GM12878 (cell line): ENCODE data around the gene CASK. TPM values are rescaled to one million over a fixed set of nuclear protein-coding genes. Genes with fewer than 3 reads are reported as not detected.

Experiments
- ATAC-seq: fragments of 200-7000 bp; cut with Tn5 transposase; 3 replicates; pipeline ENCODE4 v1.9.1; 2020; ENCODE audit warnings: mild to moderate bottlenecking, moderate library complexity
- BruUV-seq: library from RNA; stranded (reverse); fragments of 400-500 nt; replicated peaks from 2 replicates; lab custom pipeline; 2021; lab: Mats Ljungman, UMichigan
- CTCF ChIA-PET: fragments of 300-600 bp; sonication (Branson Sonifier 250); formaldehyde crosslinking; extraction: SDS; loops from one replicate; lab custom pipeline; 2021; ENCODE audit warnings: inconsistent platforms; lab: Yijun Ruan, JAX
- POLR2A ChIA-PET: fragments of 350-600 bp; formaldehyde crosslinking; extraction: SDS; loops from one replicate; lab custom pipeline; 2021; ENCODE audit warnings: inconsistent platforms; lab: Charles Lee
- RAD21 ChIA-PET: fragments of 300-600 bp; sonication (Branson Sonifier 250); formaldehyde crosslinking; loops from one replicate; lab custom pipeline; 2023; ENCODE audit warnings: antibody characterized with exemption; ENCODE audit not compliant: unreplicated experiment; lab: Charles Lee
- SMC1A ChIA-PET: fragments of 300-600 bp; sonication (Branson Sonifier 250); formaldehyde crosslinking; loops from one replicate; lab custom pipeline; 2023; ENCODE audit not compliant: unreplicated experiment, uncharacterized antibody; lab: Charles Lee
- DNase-seq: peaks from one replicate; pipeline ENCODE4 v3.0.0-alpha.2; 2011; ENCODE audit warnings: low read depth, low spot score
- FAIRE-seq: peaks from 3 replicates; lab custom pipeline; 2011; peaks lifted over from hg19 to GRCh38; lab: Jason Lieb, UNC
- H2AFZ ChIP-seq: 2 replicates; pipeline ENCODE4 v1.6.0; 2011; ENCODE audit warnings: low read depth, low read length, control low read depth; ENCODE audit not compliant: control insufficient read depth
- H3K27ac ChIP-seq: 2 replicates; pipeline ENCODE4 v1.5.1; 2011; ENCODE audit warnings: control low read depth; ENCODE audit not compliant: control insufficient read depth, insufficient read depth
- H3K27me3 ChIP-seq, 2 experiments: replicated peaks in 1 of 2; 2 replicates each; pipeline versions ENCODE4 v1.6.0 to v1.6.1; 2011; ENCODE audit warnings: low read length in 1 of 2; ENCODE audit not compliant: control insufficient read depth in 2 of 2, insufficient read depth in 2 of 2
- H3K36me3 ChIP-seq, 2 experiments: 2 replicates each; pipeline ENCODE4 v1.5.1; 2011; ENCODE audit warnings: low read length in 1 of 2; ENCODE audit not compliant: control insufficient read depth in 2 of 2, insufficient read depth in 2 of 2
- H3K4me1 ChIP-seq: 2 replicates; pipeline ENCODE4 v1.6.1; 2011; ENCODE audit warnings: mild to moderate bottlenecking, low read length, moderate library complexity, mixed read lengths; ENCODE audit not compliant: control insufficient read depth, insufficient read depth
- H3K4me2 ChIP-seq: 2 replicates; pipeline ENCODE4 v1.6.0; 2011; ENCODE audit warnings: control low read depth; ENCODE audit not compliant: control insufficient read depth, insufficient read depth
- H3K4me3 ChIP-seq: fragments of 200-600 bp; sonication (generic); 2 replicates; pipeline ENCODE4 v1.5.1; 2016
- H3K79me2 ChIP-seq: 2 replicates; pipeline ENCODE4 v1.6.0; 2011; ENCODE audit warnings: low read length; ENCODE audit not compliant: control insufficient read depth, insufficient read depth
- H3K9ac ChIP-seq: 2 replicates; pipeline ENCODE4 v1.8.0; 2011; ENCODE audit warnings: low read length, control low read depth, mixed read lengths; ENCODE audit not compliant: control insufficient read depth, insufficient read depth
- H3K9me3 ChIP-seq: replicated peaks from 3 replicates; pipeline ENCODE4 v1.5.1; 2011; ENCODE audit warnings: mild to moderate bottlenecking, low read length; ENCODE audit not compliant: control insufficient read depth, insufficient read depth
- H4K20me1 ChIP-seq: 2 replicates; pipeline ENCODE4 v1.6.0; 2011; ENCODE audit not compliant: control insufficient read depth, insufficient read depth
- IKZF1 ChIP-seq: fragments of 450-650 bp; conservative IDR thresholded peaks from 2 replicates; pipeline ENCODE4 v1.6.1; 2017; ENCODE audit warnings: antibody characterized with exemption, mild to moderate bottlenecking
- IKZF2 ChIP-seq, 2 experiments: fragments of 450-650 bp; IDR thresholded peaks; 2 replicates each; pipeline ENCODE4 v1.6.1; 2017; ENCODE audit warnings: mild to moderate bottlenecking in 2 of 2, moderate library complexity in 2 of 2
- JUNB ChIP-seq: IDR thresholded peaks from 2 replicates; pipeline ENCODE4 v1.6.1; 2016; ENCODE audit warnings: antibody characterized with exemption, mild to moderate bottlenecking
- MTA2 ChIP-seq: fragments of 450-650 bp; IDR thresholded peaks from 2 replicates; pipeline ENCODE4 v1.6.1; 2016; ENCODE audit warnings: low read depth, mild to moderate bottlenecking, moderate library complexity
- NFIC ChIP-seq: IDR thresholded peaks from 2 replicates; pipeline ENCODE4 v1.6.1; 2012; ENCODE audit warnings: low read depth, mild to moderate bottlenecking, inconsistent platforms, low read length, moderate library complexity
- NFYA ChIP-seq: IDR thresholded peaks from 2 replicates; pipeline ENCODE4 v1.6.1; 2011; ENCODE audit warnings: low read depth, mild to moderate bottlenecking, low read length, improper control_type of control experiment, borderline replicate concordance
- RUNX3 ChIP-seq: IDR thresholded peaks from 2 replicates; pipeline ENCODE4 v1.6.1; 2012; ENCODE audit warnings: low read length, inconsistent platforms
- SP1 ChIP-seq: IDR thresholded peaks from one replicate; pipeline ENCODE4 v1.6.1; 2011; ENCODE audit warnings: low read depth, low read length
- SPI1 ChIP-seq: IDR thresholded peaks from 2 replicates; pipeline ENCODE4 v1.6.1; 2011; ENCODE audit warnings: low read depth, mild to moderate bottlenecking, low read length, moderate library complexity, borderline replicate concordance; ENCODE audit not compliant: insufficient read depth
- SREBF1 ChIP-seq: IDR thresholded peaks from 2 replicates; pipeline ENCODE4 v1.6.1; 2012; ENCODE audit warnings: mild to moderate bottlenecking, low read length
- WGBS: methylation state at CpG from one replicate; pipeline ENCODE4 v1.1.6; 2016; ENCODE audit warnings: low lambda C conversion rate; ENCODE audit not compliant: insufficient replicate concordance, insufficient coverage; ENCODE audit errors: missing lambda C conversion rate; 5-methylcytosine and 5-hydroxymethylcytosine counted together
- in situ Hi-C: fragments of 300-500 bp; cut with MboI; formaldehyde crosslinking; loops from 9 replicates; pipeline ENCODE4 v1.14.3; 2018; ENCODE audit warnings: mixed read lengths
- intact Hi-C: fragments of 100-400 bp; cut with micrococcal nuclease; formaldehyde crosslinking; loops from one replicate; pipeline ENCODE4 v1.14.2; 2022; ENCODE audit not compliant: unreplicated experiment
- polyA plus RNA-seq, 11 experiments: library from polyadenylated mRNA; depleted of rRNA in 4 of 11; unstranded in 6 of 11; stranded (reverse) in 5 of 11; fragments of >200 nt; fragmentation: Nextera tagmentation in 4 of 11; fragmentation: Illumina TruSeq in 1 of 11; extraction: Ambion mirVana in 4 of 11; extraction: Trizol in 1 of 11; gene quantifications; 1 replicate in 1 of 11; 2 replicates in 10 of 11; pipeline versions ENCODE4 v1.2.1 to v1.2.3, GENCODE V29; 2011 to 2016; ENCODE audit warnings: inconsistent platforms in 2 of 11, missing spikeins in 2 of 11, low read depth in 1 of 11
- total RNA-seq, 4 experiments: library from RNA; depleted of rRNA in 3 of 4; stranded (reverse); fragments of >200 nt in 3 of 4; fragmentation: Illumina TruSeq in 1 of 4; extraction: Trizol in 1 of 4; gene quantifications; 2 replicates each; pipeline versions ENCODE4 v1.2.1 to v1.2.3, GENCODE V29; 2013 to 2021

CASK gene
- total and polyA plus RNA-seq, 10 of the 15 experiments (the other 5 are each of a cell fraction or from before 2014, with no cell fraction given): 0.60 to 45.9 (median 4.8) TPM

GRCh38 chrX:41686788-41687187, 236.6 kb downstream of the CASK start:
- no peak overlapping the region for H2AFZ ChIP-seq
- 24% methylated on average over 4 of the region's 4 CpGs for WGBS
- ATAC-seq: peak; percentile 66
- POLR2A ChIA-PET: no interaction called here
- no peak overlapping the region for H3K4me2 ChIP-seq
- H3K9ac ChIP-seq: no peak overlapping the region
- H3K36me3 ChIP-seq: no peaks in the 10 kb centered on the region
- no peak overlapping the region for H3K27ac ChIP-seq
- no TSS peak for BruUV-seq
- H3K4me3 ChIP-seq: no peak overlapping the region
- peaks cover 6% of the 10 kb centered on the region for H3K4me1 ChIP-seq
- intact Hi-C loops (no loop called here), in situ Hi-C loops (no loop called here)
- no peaks in the 10 kb centered on the region for H4K20me1 ChIP-seq
- TF ChIP-seq JUNB (peak; percentile 21; the same call in 1 of the 2 replicates), SPI1 (peak; percentile 50; the same call in 1 of the 2 replicates), SP1 (no peak), IKZF1 (0 out of 2 replicates have a peak, but pooled peaks have one; percentile 11), MTA2 (0 out of 2 replicates have a peak, but pooled peaks have one; percentile 25), NFYA (no peak), NFIC (peak; percentile 65), RUNX3 (peak; percentile 79), SREBF1 (no peak), IKZF2 (IDR thresholded peaks at IDR 0.05) (peak in 1 of 2 experiments; percentile 25; a peak in 1 of 4 replicates)
- peak; percentile 61 for FAIRE-seq
- SMC1A ChIA-PET: interaction anchor here (0.7 to 2.0 kb wide), 5 partner anchors 19 to 169 kb away, joined by 3 to 5 read pairs (median 3); no protein-coding TSS in a partner anchor
- DNase-seq: no peak
- CTCF ChIA-PET: interaction anchor here (0.9 kb wide), 1 partner anchor 10 kb away, joined by 3 read pairs; no protein-coding TSS in a partner anchor
- no peaks in the 10 kb centered on the region for H3K9me3 ChIP-seq
- RAD21 ChIA-PET: interaction anchor here (0.7 kb wide), 1 partner anchor 20 kb away, joined by 3 read pairs; no protein-coding TSS in a partner anchor
- no peaks in the 10 kb centered on the region for H3K79me2 ChIP-seq
- H3K27me3 ChIP-seq: no peaks in the 10 kb centered on the region
